Esophagus muscularis mucosa (tissue), 3 donors: ENCODE data around the gene ZNF322.

ENCODE experiments used
- POLR2A ChIP-seq: fragments of 450-650 bp; IDR thresholded peaks from one replicate; pipeline ENCODE4 v1.6.1; 2017; ENCODE audit warnings: antibody characterized with exemption, moderate library complexity, mild to moderate bottlenecking, low read depth
- TF ChIP-seq, protein P1 (sequence below), 3 experiments: fragments of 200-600 bp in 2 of 3; fragments of 450-650 bp in 1 of 3; sonication (generic) in 2 of 3; IDR thresholded peaks; one replicate each; pipeline ENCODE4 v1.5.1; 2017 to 2019; ENCODE audit warnings: antibody characterized with exemption in 3 of 3, mild to moderate bottlenecking in 2 of 3, moderate library complexity in 1 of 3

DNA sequence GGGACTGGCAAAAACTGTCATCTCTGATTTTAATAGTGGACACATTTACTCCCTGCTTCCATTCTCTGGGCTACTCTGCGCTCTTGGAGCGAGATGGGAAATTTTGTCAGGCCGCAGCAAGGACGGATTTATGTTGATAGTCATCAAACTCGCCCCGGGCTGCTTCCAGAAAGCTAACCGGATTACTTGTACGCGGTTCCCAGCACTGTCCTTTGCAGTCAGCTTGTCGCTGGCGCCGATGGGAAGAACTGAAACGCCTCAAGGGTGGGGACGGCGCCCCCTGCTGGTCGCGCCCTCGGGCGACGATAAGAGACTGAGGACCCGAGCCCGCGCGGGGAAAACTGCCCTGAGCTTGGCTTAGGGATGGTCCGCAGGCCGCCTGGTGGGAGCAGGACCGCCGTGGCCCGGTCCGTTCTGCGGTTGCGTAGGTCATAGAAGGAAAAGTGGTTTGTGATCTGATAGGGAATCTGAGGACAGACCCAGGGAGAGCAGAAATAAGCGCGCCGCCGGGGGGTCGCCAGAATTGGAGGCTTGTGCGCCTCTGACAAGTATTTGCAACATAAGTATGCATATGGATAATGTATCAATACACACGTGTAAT, 63.8 kb downstream of the ZNF322 start:
- no peak for TF ChIP-seq POLR2A
- TF ChIP-seq, protein P1, sequence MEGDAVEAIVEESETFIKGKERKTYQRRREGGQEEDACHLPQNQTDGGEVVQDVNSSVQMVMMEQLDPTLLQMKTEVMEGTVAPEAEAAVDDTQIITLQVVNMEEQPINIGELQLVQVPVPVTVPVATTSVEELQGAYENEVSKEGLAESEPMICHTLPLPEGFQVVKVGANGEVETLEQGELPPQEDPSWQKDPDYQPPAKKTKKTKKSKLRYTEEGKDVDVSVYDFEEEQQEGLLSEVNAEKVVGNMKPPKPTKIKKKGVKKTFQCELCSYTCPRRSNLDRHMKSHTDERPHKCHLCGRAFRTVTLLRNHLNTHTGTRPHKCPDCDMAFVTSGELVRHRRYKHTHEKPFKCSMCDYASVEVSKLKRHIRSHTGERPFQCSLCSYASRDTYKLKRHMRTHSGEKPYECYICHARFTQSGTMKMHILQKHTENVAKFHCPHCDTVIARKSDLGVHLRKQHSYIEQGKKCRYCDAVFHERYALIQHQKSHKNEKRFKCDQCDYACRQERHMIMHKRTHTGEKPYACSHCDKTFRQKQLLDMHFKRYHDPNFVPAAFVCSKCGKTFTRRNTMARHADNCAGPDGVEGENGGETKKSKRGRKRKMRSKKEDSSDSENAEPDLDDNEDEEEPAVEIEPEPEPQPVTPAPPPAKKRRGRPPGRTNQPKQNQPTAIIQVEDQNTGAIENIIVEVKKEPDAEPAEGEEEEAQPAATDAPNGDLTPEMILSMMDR (IDR thresholded peaks at IDR 0.05), result peak; percentile 89 to 97 (median 96)
